Upper lobe of right lung (tissue), 1 donor: Measurements from ENCODE around the gene ONECUT2. TPM values are rescaled to one million over a fixed set of nuclear protein-coding genes. Genes with fewer than 3 reads are reported as not detected.

Source experiments
- ATAC-seq: fragments of 200-7000 bp; cut with Tn5 transposase; one replicate; pipeline ENCODE4 v1.9.1; 2020; ENCODE audit warnings: mild to moderate bottlenecking, moderate library complexity
- DNase-seq: peaks from one replicate; pipeline ENCODE4 v3.0.0-alpha.2; 2020
- H3K27ac ChIP-seq: fragments of 200-600 bp; one replicate; pipeline ENCODE4 v1.8.0; 2022
- H3K27me3 ChIP-seq: fragments of 200-600 bp; one replicate; pipeline ENCODE4 v1.8.0; 2022; ENCODE audit warnings: mild to moderate bottlenecking
- H3K36me3 ChIP-seq: fragments of 200-600 bp; one replicate; pipeline ENCODE4 v1.8.0; 2022
- H3K4me1 ChIP-seq: fragments of 200-600 bp; one replicate; pipeline ENCODE4 v1.8.0; 2022
- H3K4me3 ChIP-seq: fragments of 200-600 bp; one replicate; pipeline ENCODE4 v1.8.0; 2022; ENCODE audit warnings: mild to moderate bottlenecking
- H3K9me3 ChIP-seq: fragments of 200-600 bp; one replicate; pipeline ENCODE4 v1.8.0; 2022
- intact Hi-C: fragments of 100-400 bp; cut with DNase I; formaldehyde crosslinking; loops from one replicate; pipeline ENCODE4 v1.11.0; 2022
- total RNA-seq: library from RNA; stranded (reverse); fragmentation: NEBNext Ultra II Directional; extraction: Animal tissue kit (Norgen Biotek cat#: 25700); gene quantifications from one replicate; pipeline ENCODE4 v1.2.1, GENCODE V29; 2021
- TF ChIP-seq, protein P1 (sequence below): fragments of 200-600 bp; IDR thresholded peaks from one replicate; pipeline ENCODE4 v1.8.0; 2022; ENCODE audit warnings: antibody characterized with exemption
- donor health status: DM: no; HTN: yes; CAD: no; lungs with severe emphysema.

Gene ONECUT2
- total RNA-seq, 1 donor from 2014 or later = 0.03 TPM

GRCh38 chr18:57538614-57539013, 103.4 kb downstream of the ONECUT2 start:
- H3K9me3 ChIP-seq = no peaks in the 10 kb centered on the region
- ATAC-seq (no peak), DNase-seq (no peak)
- TF ChIP-seq, protein P1, sequence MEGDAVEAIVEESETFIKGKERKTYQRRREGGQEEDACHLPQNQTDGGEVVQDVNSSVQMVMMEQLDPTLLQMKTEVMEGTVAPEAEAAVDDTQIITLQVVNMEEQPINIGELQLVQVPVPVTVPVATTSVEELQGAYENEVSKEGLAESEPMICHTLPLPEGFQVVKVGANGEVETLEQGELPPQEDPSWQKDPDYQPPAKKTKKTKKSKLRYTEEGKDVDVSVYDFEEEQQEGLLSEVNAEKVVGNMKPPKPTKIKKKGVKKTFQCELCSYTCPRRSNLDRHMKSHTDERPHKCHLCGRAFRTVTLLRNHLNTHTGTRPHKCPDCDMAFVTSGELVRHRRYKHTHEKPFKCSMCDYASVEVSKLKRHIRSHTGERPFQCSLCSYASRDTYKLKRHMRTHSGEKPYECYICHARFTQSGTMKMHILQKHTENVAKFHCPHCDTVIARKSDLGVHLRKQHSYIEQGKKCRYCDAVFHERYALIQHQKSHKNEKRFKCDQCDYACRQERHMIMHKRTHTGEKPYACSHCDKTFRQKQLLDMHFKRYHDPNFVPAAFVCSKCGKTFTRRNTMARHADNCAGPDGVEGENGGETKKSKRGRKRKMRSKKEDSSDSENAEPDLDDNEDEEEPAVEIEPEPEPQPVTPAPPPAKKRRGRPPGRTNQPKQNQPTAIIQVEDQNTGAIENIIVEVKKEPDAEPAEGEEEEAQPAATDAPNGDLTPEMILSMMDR = no peak
- no peaks in the 10 kb centered on the region for H3K27me3 ChIP-seq
- H3K27ac ChIP-seq = no peak overlapping the region
- no peaks in the 10 kb centered on the region for H3K4me1 ChIP-seq
- H3K36me3 ChIP-seq = no peaks in the 10 kb centered on the region
- intact Hi-C loops = no loop called here
- H3K4me3 ChIP-seq = no peak overlapping the region

- H3K4me3 ChIP-seq = no peak overlapping the region
- no peaks in the 10 kb centered on the region for H3K27me3 ChIP-seq
- H3K4me1 ChIP-seq = no peaks in the 10 kb centered on the region
- no peak overlapping the region for H3K27ac ChIP-seq
- H3K9me3 ChIP-seq = no peaks in the 10 kb centered on the region
- DNase-seq (no peak), ATAC-seq (no peak)
- TF ChIP-seq, protein P1 = no peak
- H3K36me3 ChIP-seq = no peaks in the 10 kb centered on the region
- intact Hi-C loops = no loop called here
Observed at GRCh38 chr18:57539702-57540101, 104.5 kb downstream of the ONECUT2 start.

Other genes starting within 250 kb of the ONECUT2 start
- gene ST8SIA3, start 82.8 kb upstream of the ONECUT2 start, total RNA-seq = not detected
- gene FECH, start 151.3 kb downstream of the ONECUT2 start, total RNA-seq = 20.0 TPM
- 92.5 TPM for gene NARS1, start 186.5 kb downstream of the ONECUT2 start, total RNA-seq